ENCODE measurements around the gene MYOM3. TPM values are rescaled to one million over a fixed set of nuclear protein-coding genes. Genes with fewer than 3 reads are reported as not detected.
"Not testable (repeated sequence)": the region's sequence is repeated elsewhere in the genome, so short reads cannot be mapped to it uniquely, and the experiment has no call there.

Gene MYOM3
- polyA plus RNA-seq, 1 experiment, result not detected

GRCh38 chr1:24051206-24051945 is 60.6 kb downstream of the MYOM3 start:
- DNase-seq (ENCODE audit: low read depth, low spot score), result no peak
- H3K27me3 ChIP-seq (ENCODE audit: control insufficient read depth, insufficient read depth, low read length), result no peaks in the 10 kb centered on the region
- no peaks in the 10 kb centered on the region for H3K9me3 ChIP-seq (ENCODE audit: control insufficient read depth, insufficient read depth, low read length)
- TF ChIP-seq, protein P1, sequence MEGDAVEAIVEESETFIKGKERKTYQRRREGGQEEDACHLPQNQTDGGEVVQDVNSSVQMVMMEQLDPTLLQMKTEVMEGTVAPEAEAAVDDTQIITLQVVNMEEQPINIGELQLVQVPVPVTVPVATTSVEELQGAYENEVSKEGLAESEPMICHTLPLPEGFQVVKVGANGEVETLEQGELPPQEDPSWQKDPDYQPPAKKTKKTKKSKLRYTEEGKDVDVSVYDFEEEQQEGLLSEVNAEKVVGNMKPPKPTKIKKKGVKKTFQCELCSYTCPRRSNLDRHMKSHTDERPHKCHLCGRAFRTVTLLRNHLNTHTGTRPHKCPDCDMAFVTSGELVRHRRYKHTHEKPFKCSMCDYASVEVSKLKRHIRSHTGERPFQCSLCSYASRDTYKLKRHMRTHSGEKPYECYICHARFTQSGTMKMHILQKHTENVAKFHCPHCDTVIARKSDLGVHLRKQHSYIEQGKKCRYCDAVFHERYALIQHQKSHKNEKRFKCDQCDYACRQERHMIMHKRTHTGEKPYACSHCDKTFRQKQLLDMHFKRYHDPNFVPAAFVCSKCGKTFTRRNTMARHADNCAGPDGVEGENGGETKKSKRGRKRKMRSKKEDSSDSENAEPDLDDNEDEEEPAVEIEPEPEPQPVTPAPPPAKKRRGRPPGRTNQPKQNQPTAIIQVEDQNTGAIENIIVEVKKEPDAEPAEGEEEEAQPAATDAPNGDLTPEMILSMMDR (IDR thresholded peaks at IDR 0.05; ENCODE audit: low read depth, low read length), result no peak
- no peak overlapping the region for H3K4me3 ChIP-seq (ENCODE audit: low read depth, low read length)
- H3K27ac ChIP-seq (ENCODE audit: low read depth, low read length), result no peak overlapping the region
- CTCF ChIA-PET, result no interaction called here
- POLR2A ChIA-PET, result interaction anchor here (0.6 kb wide), 1 partner anchor 32 kb away, joined by 3 read pairs; no protein-coding TSS in a partner anchor

DNA sequence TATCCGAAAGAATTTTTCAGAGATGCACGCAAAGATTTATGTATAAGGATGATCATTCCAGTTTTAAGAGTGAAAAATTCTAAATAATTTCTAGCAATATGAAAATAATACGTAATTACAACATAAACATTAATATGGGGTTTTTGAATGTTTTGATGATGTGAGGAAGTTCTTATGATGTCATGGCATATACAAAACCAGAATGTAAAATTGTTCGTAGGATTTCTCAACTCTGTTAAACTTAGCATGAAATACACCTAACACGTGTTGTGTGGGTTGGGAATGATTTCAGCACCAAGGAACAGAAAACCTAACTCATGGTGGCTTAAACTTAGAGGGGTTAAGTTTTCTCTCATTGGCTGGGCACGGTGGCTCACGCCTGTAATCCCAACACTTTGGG is 62.2 kb downstream of the MYOM3 start:
- DNase-seq (ENCODE audit: low read depth, low spot score), result no peak
- ChIA-PET CTCF (no interaction called here), POLR2A (interaction anchor here (1.4 kb wide), 1 partner anchor 70 kb away, joined by 3 read pairs; the partner anchor contains the start of gene SRSF10)
- TF ChIP-seq, protein P1 (IDR thresholded peaks at IDR 0.05; ENCODE audit: low read depth, low read length), result no peak
- no peaks in the 10 kb centered on the region for H3K9me3 ChIP-seq (ENCODE audit: control insufficient read depth, insufficient read depth, low read length)
- no peak overlapping the region for H3K27ac ChIP-seq (ENCODE audit: low read depth, low read length)
- H3K27me3 ChIP-seq (ENCODE audit: control insufficient read depth, insufficient read depth, low read length), result no peaks in the 10 kb centered on the region
- H3K4me3 ChIP-seq (ENCODE audit: low read depth, low read length), result no peak overlapping the region

DNA sequence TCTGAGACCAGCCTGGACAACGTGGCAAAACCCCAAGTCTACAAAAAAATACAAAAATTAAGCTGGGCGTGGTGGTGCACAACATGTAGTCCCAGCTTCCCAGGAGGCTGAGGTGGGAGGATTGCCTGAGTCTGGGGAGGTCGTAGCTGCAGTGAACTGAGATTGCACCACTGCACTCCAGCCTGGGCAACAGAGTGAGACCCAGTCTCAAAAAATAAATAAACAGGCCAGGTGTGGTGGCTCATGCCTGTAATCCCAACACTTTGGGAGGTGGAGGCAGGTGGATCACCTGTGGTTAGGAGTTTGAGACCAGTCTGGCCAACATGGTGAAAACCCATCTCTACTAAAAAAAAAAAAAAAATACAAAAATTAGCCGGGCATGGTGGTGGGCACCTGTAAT is 63.0 kb downstream of the MYOM3 start:
- H3K9me3 ChIP-seq (ENCODE audit: control insufficient read depth, insufficient read depth, low read length); H3K27ac ChIP-seq (ENCODE audit: low read depth, low read length); CTCF ChIA-PET; H3K4me3 ChIP-seq (ENCODE audit: low read depth, low read length); H3K27me3 ChIP-seq (ENCODE audit: control insufficient read depth, insufficient read depth, low read length); DNase-seq (ENCODE audit: low read depth, low spot score): not testable (repeated sequence)
- POLR2A ChIA-PET, result interaction anchor here (1.4 kb wide), 1 partner anchor 69 kb away, joined by 3 read pairs; the partner anchor contains the start of gene SRSF10

DNA sequence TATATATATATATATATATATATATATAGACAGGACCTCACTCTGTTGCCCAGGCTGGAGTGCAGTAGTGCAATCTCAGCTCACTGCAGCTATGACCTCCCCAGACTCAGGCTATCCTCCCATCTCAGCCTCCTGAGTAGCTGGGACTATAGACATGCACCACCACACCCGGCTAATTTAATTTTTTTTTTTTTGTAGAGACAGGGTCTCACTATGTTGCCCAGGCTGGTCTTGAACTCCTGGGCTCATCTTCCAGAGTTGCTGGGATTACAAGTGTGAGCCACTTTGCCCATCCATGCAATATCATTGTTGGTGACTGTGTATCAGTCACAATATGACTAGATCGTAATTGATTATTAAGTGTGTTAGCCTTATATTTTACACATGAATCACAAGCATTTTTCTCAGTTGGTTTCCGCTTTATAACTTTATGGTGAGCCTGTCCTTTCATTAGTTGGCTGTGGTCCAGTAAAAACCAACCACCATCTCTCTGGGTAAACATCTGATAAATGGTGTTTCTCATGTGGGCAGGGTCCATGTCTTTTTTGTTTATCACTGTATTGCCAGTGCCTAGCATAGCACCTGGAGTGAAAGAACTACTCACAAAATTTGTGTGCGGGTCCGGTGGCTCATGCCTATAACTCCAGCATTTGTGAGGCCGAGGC is 63.6 kb downstream of the MYOM3 start:
- Histone ChIP-seq H3K27me3 (ENCODE audit: control insufficient read depth, insufficient read depth, low read length) (no peaks in the 10 kb centered on the region), H3K27ac (ENCODE audit: low read depth, low read length) (no peak overlapping the region), H3K4me3 (ENCODE audit: low read depth, low read length) (no peak overlapping the region), H3K9me3 (ENCODE audit: control insufficient read depth, insufficient read depth, low read length) (no peaks in the 10 kb centered on the region)
- ChIA-PET POLR2A (no interaction called here), CTCF (no interaction called here)
- TF ChIP-seq, protein P1 (IDR thresholded peaks at IDR 0.05; ENCODE audit: low read depth, low read length), result no peak
- DNase-seq (ENCODE audit: low read depth, low spot score), result no peak

DNA sequence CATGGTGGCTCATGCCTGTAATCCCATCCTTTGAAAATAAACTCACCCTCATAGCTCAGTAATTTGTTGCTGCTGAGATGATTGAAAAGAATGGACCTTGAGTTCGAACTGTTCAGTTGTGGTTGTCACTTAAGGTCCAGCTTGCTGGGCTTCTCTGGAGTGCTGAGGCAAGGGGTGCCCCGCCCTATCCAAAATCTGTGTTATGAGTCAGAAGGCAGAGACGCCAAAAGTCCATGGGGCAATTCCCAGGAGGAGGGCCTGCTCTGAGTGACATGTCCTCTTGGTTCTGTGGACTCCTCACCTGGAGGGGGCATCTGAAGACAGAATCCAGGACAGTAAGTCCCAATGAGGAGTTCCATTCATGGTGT is 64.8 kb downstream of the MYOM3 start:
- H3K27me3 ChIP-seq (ENCODE audit: control insufficient read depth, insufficient read depth, low read length), result no peaks in the 10 kb centered on the region
- H3K27ac ChIP-seq (ENCODE audit: low read depth, low read length), result no peak overlapping the region
- ChIA-PET POLR2A (interaction anchor here (2.6 kb wide), 1 partner anchor 67 kb away, joined by 11 read pairs; the partner anchor contains the start of gene SRSF10), CTCF (interaction anchor here (0.7 to 1.0 kb wide), 2 partner anchors 17 to 103 kb away, joined by 3 to 4 read pairs; no protein-coding TSS in a partner anchor)
- H3K9me3 ChIP-seq (ENCODE audit: control insufficient read depth, insufficient read depth, low read length), result no peaks in the 10 kb centered on the region
- TF ChIP-seq, protein P1 (IDR thresholded peaks at IDR 0.05; ENCODE audit: low read depth, low read length), result no peak
- H3K4me3 ChIP-seq (ENCODE audit: low read depth, low read length), result no peak overlapping the region
- no peak for DNase-seq (ENCODE audit: low read depth, low spot score)
